SH-SY5Y (cell line): ENCODE measurements around the gene TCL1B.

Source experiments
- GATA2 ChIP-seq: IDR thresholded peaks from 2 replicates; pipeline ENCODE4 v1.6.1; 2011; ENCODE audit warnings: mild to moderate bottlenecking, low read depth, low read length
- GATA3 ChIP-seq: IDR thresholded peaks from 2 replicates; pipeline ENCODE4 v1.6.1; 2011; ENCODE audit warnings: low read depth, mild to moderate bottlenecking, low read length, moderate library complexity

DNA sequence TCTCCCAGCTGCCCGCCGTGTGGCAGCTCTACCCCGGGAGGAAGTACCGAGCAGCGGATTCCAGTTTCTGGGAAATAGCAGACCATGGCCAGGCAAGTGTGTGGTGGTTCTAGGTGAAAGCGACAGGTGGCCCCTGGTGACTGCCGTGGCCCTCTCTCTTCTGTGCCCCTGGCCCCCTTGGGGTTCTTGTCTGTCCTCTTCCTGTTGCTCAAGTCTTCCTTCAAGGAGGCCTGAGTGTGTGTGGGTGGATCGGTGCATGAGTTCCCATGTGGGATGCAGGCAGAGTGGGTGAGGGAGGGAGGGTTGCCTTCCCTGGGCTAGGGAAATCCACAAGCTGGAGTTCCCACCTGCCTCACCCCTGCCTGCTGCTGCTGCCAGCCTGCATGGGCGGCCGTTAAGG is 4.6 kb downstream of the TCL1B start:
- TF ChIP-seq GATA3, result no peak
- TF ChIP-seq GATA2, result no peak
